Fibroblast of skin of right biceps (primary cell): Measurements from ENCODE around the gene LASP1NB.
A peak's percentile ranks its signal among the peaks of the same experiment; 100 is the strongest.

Source experiments
- DNase-seq: peaks from one replicate; pipeline ENCODE4 v3.0.0-alpha.2; 2013

LASP1NB gene

GRCh38 chr17:38925263-38925995 is at the start of gene LASP1NB:
LASP1NB (plus strand) TSS chr17:38925614.
- peak; percentile 66 for DNase-seq

- no peak for DNase-seq
These were observed 48.1 kb upstream of the LASP1NB start for GRCh38 chr17:38877130-38877851.

GRCh38 chr17:38879878-38880665 is 45.3 kb upstream of the LASP1NB start:
- DNase-seq: peak; percentile 95

DNA sequence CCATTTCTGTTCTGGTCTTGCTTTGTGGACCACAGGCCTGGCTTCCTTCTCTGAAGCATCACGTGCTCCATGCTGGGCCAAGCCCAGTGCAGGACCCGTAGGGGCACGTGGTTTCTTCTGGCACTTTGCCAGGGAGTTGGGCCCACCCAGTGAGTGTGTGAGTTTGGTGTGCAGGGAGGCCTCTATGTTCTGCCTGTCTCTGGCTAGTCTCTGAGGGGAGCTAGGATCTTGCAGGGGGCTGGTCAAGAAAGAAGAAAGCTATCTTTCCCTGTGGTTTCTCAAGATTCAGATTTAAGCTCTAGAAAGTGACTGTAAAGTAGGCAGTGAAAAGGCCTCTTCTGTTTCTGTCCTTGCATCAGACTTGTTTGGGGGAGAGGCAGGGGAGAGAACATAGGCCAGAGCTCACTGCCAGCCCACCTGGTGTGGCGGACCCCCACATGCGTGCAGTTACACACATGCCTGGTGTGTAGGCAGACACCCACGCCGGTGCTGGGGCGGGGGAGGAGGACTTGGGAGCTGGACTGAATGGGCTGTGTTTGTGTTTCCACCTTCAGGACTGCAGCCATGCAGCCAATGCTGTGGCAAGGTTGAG is 43.7 kb upstream of the LASP1NB start:
- peak; percentile 70 for DNase-seq

GRCh38 chr17:38882870-38883269 is 42.5 kb upstream of the LASP1NB start:
- no peak for DNase-seq

DNA sequence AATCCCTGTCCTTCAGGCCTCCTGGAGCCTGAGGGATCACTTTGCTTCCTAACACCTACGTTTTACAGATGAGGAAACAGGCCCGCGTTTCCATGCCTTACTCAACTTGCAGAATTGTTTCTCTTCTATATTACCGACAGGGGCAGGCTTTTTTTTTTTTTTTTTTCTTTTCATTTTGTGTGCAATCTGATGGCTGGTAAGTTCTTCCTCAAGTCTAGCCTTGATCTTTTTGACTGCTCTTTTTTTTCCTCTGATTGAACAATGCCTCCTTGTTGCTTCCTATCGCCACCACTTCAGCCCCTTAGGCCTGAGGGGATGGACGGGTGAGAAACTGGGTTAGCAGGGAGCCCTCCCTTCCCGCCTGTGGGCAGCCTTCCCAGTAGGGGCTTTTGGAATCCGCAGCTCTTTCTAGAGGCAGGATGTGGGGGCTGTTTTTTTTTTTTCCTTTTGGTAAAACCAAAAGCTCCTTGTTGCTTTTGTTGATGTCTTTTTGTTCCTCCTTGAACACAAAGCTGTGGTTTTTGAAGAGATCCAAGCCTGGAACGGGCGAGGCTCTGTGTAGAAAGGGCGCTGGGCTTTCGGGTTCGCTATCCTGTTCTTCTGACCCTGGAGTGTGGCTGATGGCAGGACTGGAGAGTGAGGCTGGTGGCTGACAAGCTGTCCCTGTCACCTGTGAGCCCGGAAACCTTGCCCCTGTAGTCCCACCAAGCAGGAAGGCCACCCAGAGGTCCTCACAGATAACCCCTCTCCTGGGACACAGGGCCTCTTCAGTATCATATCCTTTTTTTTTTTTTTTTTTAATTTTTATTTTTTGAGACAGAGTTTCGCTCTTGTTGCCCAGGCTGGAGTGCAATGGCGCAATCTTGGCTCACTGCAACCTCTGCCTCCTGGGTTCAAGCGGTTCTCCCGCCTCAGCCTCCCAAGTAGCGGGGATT is 41.6 kb upstream of the LASP1NB start:
- DNase-seq: no peak

- no peak for DNase-seq
These were observed 40.2 kb upstream of the LASP1NB start for GRCh38 chr17:38885044-38885727.

- peak; percentile 44 for DNase-seq
These were observed 39.4 kb upstream of the LASP1NB start for GRCh38 chr17:38885728-38886642.

DNA sequence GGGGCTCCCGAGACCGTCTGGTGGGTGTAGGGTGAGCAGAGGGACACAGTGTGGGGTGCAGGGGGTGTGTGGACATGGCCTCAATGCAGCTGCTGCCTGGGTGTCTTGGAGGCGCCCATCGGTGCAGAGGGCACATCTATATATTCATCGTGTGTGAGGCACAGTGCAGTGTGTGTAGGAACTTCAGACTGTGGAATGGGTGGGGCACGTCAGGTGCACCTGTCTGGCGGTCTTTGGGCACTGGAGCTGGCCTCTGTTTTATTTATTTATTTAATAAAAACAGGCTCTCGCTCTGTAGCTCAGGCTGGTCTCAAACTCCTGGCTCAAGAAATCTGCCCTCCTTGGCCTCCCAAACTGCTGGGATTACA is 38.8 kb upstream of the LASP1NB start:
- no peak for DNase-seq

DNA sequence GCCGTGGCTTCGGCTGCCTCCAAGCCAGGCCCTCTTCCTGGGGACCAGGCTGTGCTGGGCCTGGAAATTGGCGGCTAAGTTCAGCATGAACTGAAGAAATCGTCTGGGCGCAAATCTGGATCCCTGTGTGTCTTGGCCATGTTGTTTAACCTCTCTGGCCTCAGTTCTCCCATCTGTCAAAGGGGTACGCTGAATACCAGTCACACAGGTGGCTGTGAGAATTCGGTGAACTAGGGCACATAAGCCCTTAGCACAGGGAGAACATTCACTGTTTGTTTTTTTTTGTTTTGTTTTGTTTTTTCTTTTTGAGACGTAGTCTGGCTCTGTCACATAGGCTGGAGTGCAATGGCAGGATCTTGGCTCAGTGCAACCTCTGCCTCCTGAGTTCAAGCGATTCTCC is 36.6 kb upstream of the LASP1NB start:
- DNase-seq: no peak

GRCh38 chr17:38889745-38890409 is 35.5 kb upstream of the LASP1NB start:
- no peak for DNase-seq

DNA sequence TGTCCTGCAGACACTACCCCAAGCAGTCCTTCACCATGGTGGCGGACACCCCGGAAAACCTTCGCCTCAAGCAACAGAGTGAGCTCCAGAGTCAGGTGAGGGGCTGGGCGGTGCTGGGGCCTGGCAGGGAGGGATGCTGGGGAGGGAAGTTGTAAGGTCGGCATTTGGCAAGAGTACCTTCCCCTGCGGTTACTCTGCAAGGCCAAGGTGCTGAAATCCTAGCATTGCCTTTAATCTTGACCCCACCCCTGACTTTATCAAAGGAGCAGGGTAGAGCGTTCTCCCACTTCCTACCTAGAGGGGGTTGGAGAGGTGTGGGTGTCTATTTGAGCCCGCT is 35.0 kb upstream of the LASP1NB start:
- DNase-seq: no peak

DNA sequence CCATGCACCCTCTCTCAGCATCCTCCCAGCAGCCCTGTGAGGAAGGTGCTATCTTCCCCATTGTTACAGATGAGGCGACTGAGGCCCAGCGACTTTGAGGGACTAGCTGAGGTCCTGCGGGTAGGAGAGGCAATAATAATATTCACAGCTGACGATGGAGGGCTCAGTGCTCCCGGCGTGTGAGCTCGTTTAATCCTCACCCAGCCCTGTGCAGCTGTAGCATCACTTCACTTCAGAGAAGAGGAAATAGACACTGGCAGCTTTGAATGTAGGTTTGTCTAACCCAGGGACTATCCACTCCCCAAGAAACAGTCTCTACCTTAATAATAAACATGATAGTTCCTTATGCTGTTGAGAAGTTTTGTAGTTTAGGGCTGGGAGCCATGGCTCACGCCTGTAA is 34.0 kb upstream of the LASP1NB start:
- no peak for DNase-seq

DNA sequence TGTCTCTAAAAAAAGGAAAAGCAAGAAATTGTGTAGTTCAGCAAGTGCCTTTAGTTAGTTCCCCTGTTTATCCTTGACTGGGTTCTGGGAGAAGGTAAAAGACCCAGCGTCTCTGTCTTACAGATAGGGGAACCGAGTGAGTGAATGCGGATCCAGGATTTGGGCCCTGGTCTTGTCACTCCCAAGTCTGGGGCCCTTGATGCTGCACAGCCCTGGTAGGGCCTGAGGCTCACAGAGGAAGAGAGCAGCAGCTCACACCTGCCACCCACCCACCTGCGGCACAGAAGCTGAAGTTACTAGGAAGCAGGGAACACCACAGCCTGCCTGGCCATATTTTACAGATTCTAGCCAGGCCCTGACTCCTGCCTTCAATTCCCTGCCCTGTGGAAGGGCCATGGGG is 33.3 kb upstream of the LASP1NB start:
- DNase-seq: no peak

DNA sequence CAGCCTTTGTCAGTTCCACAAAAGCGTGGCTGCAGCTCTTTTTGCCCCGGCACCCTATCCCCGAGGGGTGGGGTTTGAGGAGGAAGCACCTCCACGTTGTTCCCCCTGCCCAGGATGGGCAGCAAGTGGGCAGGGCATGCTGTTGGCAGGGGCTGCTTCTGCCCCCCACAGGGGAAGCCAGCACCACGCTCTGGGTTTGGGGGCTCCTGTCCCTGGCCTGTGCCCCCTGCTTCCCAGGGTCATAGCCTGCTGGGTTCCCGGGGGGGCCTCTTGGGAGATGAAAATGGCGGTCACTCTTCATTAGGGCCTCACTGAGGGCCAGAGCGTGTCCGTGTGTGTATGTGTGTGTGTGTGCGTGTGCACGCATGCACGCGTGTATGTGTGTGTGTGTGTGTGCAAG is 32.8 kb upstream of the LASP1NB start:
- DNase-seq: no peak

DNA sequence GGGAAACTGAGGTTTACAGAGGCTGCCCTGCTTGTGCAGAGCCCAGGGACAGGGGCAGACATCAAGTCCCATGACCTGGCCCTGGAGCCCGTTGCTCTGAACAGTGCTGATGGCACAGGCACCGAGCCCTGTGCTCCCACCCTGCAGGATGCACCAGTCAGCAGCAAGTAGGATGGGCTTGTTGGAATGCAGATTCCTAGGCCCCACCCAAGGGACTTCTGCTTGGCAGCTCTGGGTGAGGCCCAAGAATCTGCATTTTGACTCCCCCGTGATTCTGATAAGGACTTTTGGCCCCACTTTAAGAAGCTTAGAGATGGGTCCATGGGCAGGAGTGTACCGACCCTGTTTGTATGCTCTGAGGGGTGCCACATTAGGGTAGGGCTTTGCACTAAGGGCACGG is 32.3 kb upstream of the LASP1NB start:
- DNase-seq: no peak

- DNase-seq: no peak
These were observed 31.8 kb upstream of the LASP1NB start for GRCh38 chr17:38893607-38894006.

DNA sequence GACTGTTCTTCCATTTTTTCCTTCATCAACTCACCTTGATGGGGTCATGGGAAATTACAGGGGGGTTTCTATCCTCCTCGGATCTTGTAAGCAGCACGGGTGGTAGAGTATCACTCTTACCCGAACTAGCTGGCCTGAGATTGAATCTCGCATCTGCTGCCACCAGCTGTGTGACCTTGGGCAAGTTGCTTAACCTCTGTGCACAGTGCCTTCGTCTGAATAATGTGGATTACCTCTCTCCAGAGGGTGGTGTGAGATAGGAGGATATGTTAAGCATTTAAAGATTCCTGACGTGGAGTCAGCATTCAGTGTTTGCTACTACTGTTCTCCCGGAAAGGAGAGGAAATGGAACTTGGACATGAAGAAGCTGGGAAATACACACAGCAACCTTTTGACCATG is 31.1 kb upstream of the LASP1NB start:
- no peak for DNase-seq

DNA sequence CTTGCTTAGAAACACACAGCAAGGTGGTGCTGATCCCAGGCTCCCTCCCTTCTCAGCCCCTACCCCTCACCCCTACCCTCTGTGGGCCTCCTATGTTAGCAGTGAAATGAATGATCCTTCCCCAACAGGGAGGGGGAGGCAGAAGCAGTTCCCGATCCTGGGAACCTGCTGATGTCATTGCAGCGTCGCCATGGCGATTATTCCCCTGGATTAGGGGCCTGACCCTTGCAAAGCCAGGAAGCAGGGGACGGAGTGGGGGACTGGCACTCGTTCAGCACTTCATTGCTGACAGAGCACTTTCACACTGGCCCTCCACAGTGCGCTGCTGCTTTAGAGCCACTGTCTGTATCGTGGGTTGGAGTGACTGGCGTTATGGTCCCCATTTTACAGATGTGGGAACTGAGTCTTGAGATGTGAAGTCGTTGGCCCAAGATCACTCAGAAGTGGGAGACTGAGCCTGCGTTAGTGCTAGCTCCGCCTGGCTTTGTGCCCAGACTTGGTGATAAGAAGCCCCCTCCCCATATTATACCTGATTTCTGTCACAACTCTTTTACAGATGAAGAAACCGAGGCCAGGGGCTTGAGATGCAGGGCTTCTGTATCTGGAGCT is 29.0 kb upstream of the LASP1NB start:
- no peak for DNase-seq

DNA sequence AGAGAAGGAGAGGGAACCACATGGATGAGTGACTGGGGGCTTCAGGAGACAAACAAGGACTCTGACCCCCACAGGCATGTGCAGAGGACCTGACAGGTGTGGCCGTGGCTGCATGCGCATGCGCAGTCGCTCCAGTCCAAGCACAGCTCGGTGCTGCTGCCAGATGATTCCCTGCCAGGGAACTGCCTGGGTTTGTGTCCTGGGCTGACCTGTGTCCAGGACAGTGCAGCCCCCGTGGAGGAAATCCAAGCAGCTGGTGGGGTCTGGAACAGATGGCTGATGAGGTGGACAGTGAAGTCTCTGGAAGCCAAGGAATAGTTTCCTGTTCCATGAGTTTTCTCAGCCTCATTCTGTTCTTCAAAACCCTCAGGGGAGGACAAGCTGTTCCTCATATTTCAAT is 28.2 kb upstream of the LASP1NB start:
- no peak for DNase-seq
